ENCODE data around the gene IL1RL2. TPM values are rescaled to one million over a fixed set of nuclear protein-coding genes. Genes with fewer than 3 reads are reported as not detected.

IL1RL2 gene
- total RNA-seq, 1 donor from 2014 or later, result 1.0 TPM

DNA sequence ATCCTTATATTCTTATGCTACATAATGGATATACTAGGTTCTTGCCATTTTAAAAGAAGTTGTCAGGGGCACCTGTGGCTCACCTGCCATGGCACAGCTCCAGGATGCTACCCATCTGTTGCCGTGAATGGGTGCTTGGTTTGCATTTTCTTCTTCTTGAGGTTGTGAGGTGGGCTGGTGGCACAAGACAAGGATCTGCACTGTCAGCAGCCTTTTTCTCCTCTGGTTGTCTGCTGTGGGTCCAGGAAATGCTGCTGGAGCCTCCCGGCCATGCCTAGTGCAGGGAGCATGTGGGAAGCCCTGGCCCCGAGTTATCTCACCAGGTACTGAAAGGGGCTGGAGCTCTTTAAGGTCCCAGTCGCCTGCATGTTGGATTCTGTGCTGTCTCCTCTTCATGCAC, 41.7 kb upstream of the IL1RL2 start:
- H3K27ac Mint-ChIP-seq, result no peak overlapping the region
- TF ChIP-seq, protein P1, sequence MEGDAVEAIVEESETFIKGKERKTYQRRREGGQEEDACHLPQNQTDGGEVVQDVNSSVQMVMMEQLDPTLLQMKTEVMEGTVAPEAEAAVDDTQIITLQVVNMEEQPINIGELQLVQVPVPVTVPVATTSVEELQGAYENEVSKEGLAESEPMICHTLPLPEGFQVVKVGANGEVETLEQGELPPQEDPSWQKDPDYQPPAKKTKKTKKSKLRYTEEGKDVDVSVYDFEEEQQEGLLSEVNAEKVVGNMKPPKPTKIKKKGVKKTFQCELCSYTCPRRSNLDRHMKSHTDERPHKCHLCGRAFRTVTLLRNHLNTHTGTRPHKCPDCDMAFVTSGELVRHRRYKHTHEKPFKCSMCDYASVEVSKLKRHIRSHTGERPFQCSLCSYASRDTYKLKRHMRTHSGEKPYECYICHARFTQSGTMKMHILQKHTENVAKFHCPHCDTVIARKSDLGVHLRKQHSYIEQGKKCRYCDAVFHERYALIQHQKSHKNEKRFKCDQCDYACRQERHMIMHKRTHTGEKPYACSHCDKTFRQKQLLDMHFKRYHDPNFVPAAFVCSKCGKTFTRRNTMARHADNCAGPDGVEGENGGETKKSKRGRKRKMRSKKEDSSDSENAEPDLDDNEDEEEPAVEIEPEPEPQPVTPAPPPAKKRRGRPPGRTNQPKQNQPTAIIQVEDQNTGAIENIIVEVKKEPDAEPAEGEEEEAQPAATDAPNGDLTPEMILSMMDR (conservative IDR thresholded peaks at IDR 0.05), result no peak
- DNase-seq (ENCODE audit: extremely low spot score, unreplicated experiment), result no peak
- peaks cover 10% of the 10 kb centered on the region for H3K9me3 Mint-ChIP-seq
- peaks cover 16% of the 10 kb centered on the region for H3K36me3 Mint-ChIP-seq
- peaks cover 17% of the 10 kb centered on the region for H3K4me1 Mint-ChIP-seq (ENCODE audit: unreplicated experiment)
- H3K4me3 Mint-ChIP-seq, result peak overlapping the region; percentile 27
- no peaks in the 10 kb centered on the region for H3K27me3 Mint-ChIP-seq

DNA sequence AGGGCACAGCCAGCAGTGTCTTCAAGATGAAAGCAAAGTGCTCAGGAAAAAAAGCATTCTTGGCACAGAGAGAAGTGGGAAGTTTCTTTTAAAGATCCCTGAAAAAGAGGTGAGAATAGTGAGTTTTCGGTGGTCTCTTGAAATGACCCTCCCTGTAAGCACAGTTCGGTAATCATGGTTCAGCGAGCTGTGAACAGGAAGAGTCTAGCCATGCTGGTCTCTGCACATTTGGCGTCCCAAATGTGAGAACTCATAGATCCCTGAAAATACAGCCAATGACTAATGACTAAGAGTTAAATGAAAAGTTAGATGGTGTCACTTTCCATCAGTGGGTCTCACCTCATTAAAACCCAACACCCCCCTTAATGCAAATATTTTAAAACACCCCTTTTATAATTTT, 40.9 kb upstream of the IL1RL2 start:
- TF ChIP-seq, protein P1 (conservative IDR thresholded peaks at IDR 0.05), result no peak
- H3K36me3 Mint-ChIP-seq, result peaks cover 18% of the 10 kb centered on the region
- DNase-seq (ENCODE audit: extremely low spot score, unreplicated experiment), result no peak
- no peaks in the 10 kb centered on the region for H3K27me3 Mint-ChIP-seq
- no peak overlapping the region for H3K4me3 Mint-ChIP-seq
- H3K27ac Mint-ChIP-seq, result no peak overlapping the region
- H3K9me3 Mint-ChIP-seq, result peaks cover 10% of the 10 kb centered on the region
- H3K4me1 Mint-ChIP-seq (ENCODE audit: unreplicated experiment), result peaks cover 17% of the 10 kb centered on the region

DNA sequence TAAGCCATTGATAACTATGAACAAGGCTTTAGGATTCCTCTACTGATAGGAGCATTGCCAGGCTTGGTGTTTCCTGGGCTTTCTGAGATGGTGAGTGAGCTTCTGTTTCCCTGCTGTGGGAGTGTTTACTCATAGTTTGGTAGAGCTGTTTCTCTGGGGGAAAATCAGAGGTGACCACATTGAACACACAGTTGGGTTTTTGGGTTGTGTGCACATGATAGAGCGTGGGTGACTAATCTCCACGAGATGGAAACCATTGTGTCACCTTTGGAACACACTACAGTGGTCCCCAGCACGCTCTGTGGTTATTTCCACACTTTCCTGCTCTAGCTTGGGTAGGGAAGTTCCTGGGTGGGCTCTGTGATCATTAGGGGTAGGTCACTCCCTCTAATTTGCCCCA, 38.9 kb upstream of the IL1RL2 start:
- Mint-ChIP-seq H3K9me3 (peaks cover 10% of the 10 kb centered on the region), H3K36me3 (peaks cover 26% of the 10 kb centered on the region), H3K4me1 (ENCODE audit: unreplicated experiment) (peaks cover 4% of the 10 kb centered on the region), H3K27me3 (no peaks in the 10 kb centered on the region), H3K27ac (no peak overlapping the region), H3K4me3 (no peak overlapping the region)
- DNase-seq (ENCODE audit: extremely low spot score, unreplicated experiment), result no peak
- TF ChIP-seq, protein P1 (conservative IDR thresholded peaks at IDR 0.05), result no peak

DNA sequence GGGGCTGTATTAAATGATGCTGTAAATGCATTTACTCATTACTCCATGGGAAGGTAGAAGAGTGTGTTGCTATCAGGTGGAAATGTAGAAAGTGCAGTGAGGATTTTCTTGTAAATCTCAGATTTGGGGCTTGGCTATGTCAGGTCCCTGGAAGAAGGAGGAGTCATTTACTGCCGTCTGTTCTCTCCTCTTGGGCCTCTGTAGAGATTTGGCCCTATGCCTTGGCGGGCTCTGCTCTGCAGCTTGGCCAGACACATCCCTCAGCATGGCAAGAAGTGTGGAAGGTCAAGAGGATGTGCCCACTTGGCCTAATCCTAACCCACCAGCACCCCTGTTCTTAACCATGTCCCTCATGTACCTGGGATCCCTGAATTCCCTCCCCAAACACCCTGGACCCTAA, 37.6 kb upstream of the IL1RL2 start:
- Mint-ChIP-seq H3K27me3 (no peaks in the 10 kb centered on the region), H3K27ac (no peak overlapping the region), H3K4me1 (ENCODE audit: unreplicated experiment) (no peaks in the 10 kb centered on the region), H3K9me3 (peaks cover 10% of the 10 kb centered on the region), H3K36me3 (peaks cover 30% of the 10 kb centered on the region), H3K4me3 (no peak overlapping the region)
- TF ChIP-seq, protein P1 (conservative IDR thresholded peaks at IDR 0.05), result no peak
- no peak for DNase-seq (ENCODE audit: extremely low spot score, unreplicated experiment)

DNA sequence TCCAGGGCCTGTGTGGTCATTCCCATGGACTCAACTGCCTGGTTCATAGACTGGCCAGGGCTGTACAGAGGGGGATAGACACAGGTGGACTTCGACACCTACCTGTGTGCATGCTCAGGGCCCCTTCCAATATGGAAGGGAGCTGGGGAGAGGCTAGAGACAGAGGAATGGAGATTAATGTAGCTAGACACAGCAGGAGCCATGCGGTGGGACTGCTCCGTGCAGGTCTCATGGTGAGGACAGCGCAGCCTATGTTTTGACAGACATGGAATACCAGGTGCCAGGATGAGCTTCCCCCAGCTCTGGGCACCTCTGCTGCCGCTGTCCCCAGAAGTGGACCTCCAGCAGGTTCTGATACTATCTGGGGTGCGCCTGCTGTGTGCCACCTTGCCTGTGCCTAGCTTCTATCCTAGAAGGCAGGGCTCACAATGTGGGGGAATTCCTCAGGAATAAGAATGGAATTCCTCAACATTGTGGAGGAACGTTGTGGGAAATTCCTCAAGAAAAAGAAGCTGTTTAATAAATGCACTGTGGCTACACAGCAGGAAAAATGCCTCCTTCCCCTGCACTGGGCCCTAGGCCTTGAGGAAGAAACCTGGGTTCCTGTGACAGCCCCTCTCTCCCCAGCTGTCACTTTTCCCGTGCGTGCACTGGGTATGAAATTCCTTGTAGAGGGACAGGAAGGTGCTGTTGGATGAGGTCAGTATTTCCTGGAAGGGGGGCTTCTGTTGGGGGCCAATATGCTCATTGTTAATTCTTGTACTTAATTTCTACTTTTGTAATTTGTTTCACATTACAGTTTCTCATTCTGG, 37.0 kb upstream of the IL1RL2 start:
- H3K27ac Mint-ChIP-seq, result no peak overlapping the region
- no peaks in the 10 kb centered on the region for H3K4me1 Mint-ChIP-seq (ENCODE audit: unreplicated experiment)
- no peak for DNase-seq (ENCODE audit: extremely low spot score, unreplicated experiment)
- peaks cover 10% of the 10 kb centered on the region for H3K9me3 Mint-ChIP-seq
- peaks cover 35% of the 10 kb centered on the region for H3K36me3 Mint-ChIP-seq
- TF ChIP-seq, protein P1 (conservative IDR thresholded peaks at IDR 0.05), result no peak
- no peaks in the 10 kb centered on the region for H3K27me3 Mint-ChIP-seq
- H3K4me3 Mint-ChIP-seq, result no peak overlapping the region

All from type B pancreatic cell (in vitro differentiated cells).